ENCODE measurements around the gene CENPX.
"Not testable (repeated sequence)": the region's sequence is repeated elsewhere in the genome, so short reads cannot be mapped to it uniquely, and the experiment has no call there.

The CENPX gene

GRCh38 chr17:81983639-81984373 lies 38.9 kb downstream of the CENPX start:
- no peak for DNase-seq

DNA sequence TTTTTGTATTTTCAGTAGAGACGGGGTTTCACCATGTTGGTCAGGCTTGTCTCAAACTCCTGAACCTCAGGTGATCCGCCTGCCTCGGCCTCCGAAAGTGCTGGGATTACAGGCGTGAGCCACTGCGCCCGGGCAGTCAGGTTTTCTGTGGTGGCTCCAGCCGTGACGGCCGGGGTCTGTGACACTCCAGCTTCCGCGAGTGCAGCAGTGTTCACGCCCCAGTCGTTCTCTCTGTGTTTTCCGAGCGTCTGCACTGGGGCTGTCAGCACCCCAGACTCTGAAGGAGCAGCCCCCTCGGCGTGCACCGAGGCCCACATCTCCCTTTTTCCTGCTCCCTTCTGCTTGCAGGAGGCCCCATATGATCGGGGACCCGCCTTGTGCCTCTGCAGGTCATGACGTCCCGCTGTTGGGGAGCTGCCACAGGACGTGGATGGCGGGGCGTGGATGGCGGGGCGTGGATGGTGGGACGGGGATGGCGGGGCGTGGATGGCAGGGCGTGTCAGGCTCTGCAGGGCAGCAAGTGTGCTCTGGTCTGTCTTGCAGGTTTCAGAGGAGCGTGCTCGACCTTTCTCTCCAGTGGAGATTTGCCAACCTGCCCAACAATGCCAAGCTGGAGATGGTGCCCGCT lies 39.6 kb downstream of the CENPX start:
- DNase-seq, result no peak

- DNase-seq, result not testable (repeated sequence)
Measured at GRCh38 chr17:81981511-81981910, 41.2 kb downstream of the CENPX start.

DNA sequence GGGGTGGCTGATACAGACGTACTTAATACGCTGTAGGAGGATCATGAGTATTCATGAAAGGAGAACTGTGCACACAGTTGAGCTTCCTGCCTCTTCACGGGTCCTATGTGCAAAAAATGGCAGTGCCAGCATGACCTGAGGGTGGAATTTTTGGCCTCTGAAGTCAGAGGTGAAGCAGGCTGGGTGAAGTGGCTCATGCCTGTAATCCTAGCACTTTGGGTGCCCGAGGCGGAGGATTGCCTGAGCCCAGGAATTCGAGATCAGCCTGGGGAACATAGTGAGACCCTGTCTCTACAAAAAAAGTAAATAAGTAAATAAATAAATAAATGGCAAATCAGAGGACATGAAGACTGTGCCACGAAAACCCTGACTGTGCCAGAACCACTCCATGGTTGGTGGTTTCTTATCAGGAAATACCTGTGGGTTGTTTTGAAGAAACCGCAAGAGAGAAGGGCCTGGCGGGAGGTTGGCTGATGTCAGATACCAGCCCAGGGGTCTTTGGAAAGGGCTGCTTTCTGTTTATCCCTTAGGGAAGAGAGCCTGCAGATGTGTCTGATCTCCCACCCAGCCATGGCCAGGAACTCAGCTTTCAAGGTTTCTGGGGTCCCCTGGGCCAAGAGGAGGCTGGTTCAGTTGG lies 41.9 kb downstream of the CENPX start:
- DNase-seq, result no peak

DNA sequence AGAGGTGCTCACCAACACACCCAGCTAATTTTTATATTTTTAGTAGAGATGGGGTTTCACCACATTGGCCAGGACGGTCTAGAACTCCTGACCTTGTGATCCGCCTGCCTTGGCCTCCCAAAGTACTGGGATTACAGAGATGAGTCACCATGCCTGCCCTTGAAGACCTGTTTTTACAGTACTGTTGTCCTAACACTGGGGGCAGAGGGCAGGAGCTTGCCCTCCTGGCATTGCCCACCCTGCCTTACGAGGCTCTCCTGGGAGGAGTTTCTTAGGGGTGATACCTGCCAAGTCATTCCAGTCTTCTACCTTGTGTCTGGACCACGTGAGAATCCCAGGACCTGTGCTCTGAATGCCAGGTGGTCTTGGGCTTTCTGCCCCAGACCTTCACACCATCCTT lies 42.6 kb downstream of the CENPX start:
- DNase-seq, result no peak

- DNase-seq, result no peak
Measured at GRCh38 chr17:81978524-81979298, 44.0 kb downstream of the CENPX start.

GRCh38 chr17:81977211-81977808 lies 45.4 kb downstream of the CENPX start, which contains the start of gene ASPSCR1:
Gene ASPSCR1 (plus strand): TSS chr17:81977629. CDS start chr17:81977647, 18 bp downstream.
- DNase-seq, result peak in 54 of 56 donors; percentile 40 to 91 (median 77)

GRCh38 chr17:81976332-81977210 lies 46.1 kb downstream of the CENPX start:
- DNase-seq, result no peak

DNA sequence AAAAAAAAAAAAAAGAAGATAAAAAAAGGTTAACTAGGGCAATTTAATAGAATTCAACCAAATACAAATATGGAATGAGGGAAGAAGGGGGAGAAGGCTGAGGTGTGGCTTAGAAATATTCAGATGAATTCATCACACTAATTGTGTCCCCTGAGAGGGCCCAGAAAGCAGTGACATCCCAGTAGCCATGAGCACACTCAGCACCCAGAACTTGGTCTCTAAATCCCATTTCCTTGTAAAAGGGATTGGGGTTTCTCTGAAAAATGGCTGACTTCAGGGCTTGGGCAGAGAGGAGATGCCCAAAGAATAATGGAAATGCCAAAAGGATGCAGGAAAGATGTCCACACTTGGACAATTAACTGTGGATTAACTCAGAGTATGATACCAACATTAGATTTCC lies 49.2 kb downstream of the CENPX start:
- DNase-seq, result no peak

DNA sequence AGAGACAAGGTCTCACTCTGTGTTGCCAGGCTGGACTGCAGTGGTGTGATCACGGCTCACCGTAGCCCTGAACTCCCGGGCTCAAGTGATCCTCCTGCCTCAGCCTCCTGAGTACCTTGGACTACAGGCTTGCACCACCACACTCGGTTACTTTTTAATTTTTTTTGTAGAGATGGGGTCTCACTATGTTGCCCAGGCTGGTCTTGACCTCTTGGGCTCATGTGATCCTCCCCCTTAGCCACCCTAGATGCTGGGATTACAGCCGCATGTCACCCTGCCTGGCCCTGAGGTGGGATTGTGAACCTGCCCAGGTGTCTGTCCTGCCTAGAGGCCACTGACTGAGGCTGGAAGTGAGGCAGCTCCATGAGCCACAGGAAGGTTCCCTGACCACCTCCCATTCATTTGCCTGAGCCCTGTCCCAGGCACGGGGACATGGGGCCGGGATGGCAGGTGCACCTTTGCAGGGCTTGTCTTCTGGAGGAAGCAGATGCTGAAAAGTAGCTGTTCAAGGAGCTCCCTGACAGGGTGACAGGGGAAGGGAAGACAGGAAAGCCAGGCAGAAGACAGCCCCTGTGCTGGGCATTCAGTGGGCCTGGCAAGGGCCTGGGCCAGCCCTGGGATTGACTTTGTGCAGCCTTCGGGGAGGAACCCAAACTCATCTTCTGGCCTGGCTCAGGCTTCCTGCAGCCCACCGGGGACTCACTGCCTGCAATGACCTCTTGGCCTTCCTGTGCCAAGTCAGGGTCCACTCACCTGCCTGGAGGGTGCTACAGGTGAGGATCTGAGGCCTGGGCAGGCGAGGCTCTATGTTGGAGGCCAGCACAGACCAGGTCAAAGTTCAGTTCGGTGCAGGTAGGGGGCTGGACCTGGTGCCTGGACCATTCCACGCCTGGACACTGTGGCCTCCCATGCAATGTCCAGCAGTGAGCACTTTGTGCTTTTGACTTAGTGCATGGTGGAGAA lies 53.5 kb downstream of the CENPX start:
- no peak for DNase-seq

Data from amygdala (tissue), 56 donors.